Spleen (tissue), 7 donors: ENCODE data around the gene GDF2.

Experiments used
- CTCF ChIP-seq, 11 experiments: fragments of 200-600 bp in 7 of 11; fragments of 450-650 bp in 4 of 11; sonication (generic) in 4 of 11; IDR thresholded peaks in 8 of 11; conservative IDR thresholded peaks in 3 of 11; 1 replicate in 7 of 11; 2 replicates in 4 of 11; pipeline versions ENCODE4 v1.4.0 to v1.8.0; 2016 to 2021; ENCODE audit warnings: antibody characterized with exemption in 11 of 11, inconsistent platforms in 4 of 11, mild to moderate bottlenecking in 1 of 11
- POLR2A ChIP-seq, 3 donors: fragments of 450-650 bp; IDR thresholded peaks; one replicate each; pipeline ENCODE4 v1.5.1; 2017; ENCODE audit warnings: antibody characterized with exemption in 3 of 3, mild to moderate bottlenecking in 1 of 3
- POLR2AphosphoS5 ChIP-seq, 3 donors: sonication (generic); formaldehyde crosslinking; IDR thresholded peaks; one replicate each; pipeline ENCODE4 v1.5.1; 2017; ENCODE audit warnings: antibody characterized with exemption in 3 of 3
- donor health status: DM: no; HTN: no; CAD: no; lungs with moderate emphysema.
- donor health status: DM: no; HTN: no; CAD: no.
- donor health status: DM: no; HTN: no; CAD: no.

- TF ChIP-seq POLR2A (IDR thresholded peaks at IDR 0.05): no peak
- no peak for TF ChIP-seq CTCF (IDR thresholded peaks at IDR 0.05 in 8 of 11, conservative IDR thresholded peaks at IDR 0.05 in 3 of 11)
- no peak for TF ChIP-seq POLR2AphosphoS5 (IDR thresholded peaks at IDR 0.05)
Measured at GRCh38 chr10:47346581-47347302, 24.5 kb downstream of the GDF2 start.
